GM19452 (cell line): Measurements from ENCODE around the gene ARSA.
"Not testable (repeated sequence)": the region's sequence is repeated elsewhere in the genome, so short reads cannot be mapped to it uniquely, and the experiment has no call there.

Source experiments
- ATAC-seq: cut with Tn5 transposase; IDR thresholded peaks from one replicate; pipeline ENCODE4 v1.9.1; 2021; ENCODE audit not compliant: unreplicated experiment

The ARSA gene

GRCh38 chr22:50656122-50657070 lies 28.4 kb upstream of the ARSA start:
- ATAC-seq = no peak

- not testable (repeated sequence) for ATAC-seq
These were observed 26.7 kb upstream of the ARSA start for GRCh38 chr22:50654664-50655063.

- ATAC-seq = no peak
These were observed 25.3 kb upstream of the ARSA start for GRCh38 chr22:50653256-50653655.

- not testable (repeated sequence) for ATAC-seq
These were observed 15.8 kb upstream of the ARSA start for GRCh38 chr22:50643821-50644101.

- ATAC-seq = not testable (repeated sequence)
These were observed 15.3 kb upstream of the ARSA start for GRCh38 chr22:50643021-50643820.

- ATAC-seq = no peak
These were observed 14.0 kb upstream of the ARSA start for GRCh38 chr22:50641696-50642607.

GRCh38 chr22:50640857-50641647 lies 13.1 kb upstream of the ARSA start:
- ATAC-seq = no peak

GRCh38 chr22:50640296-50640695 lies 12.3 kb upstream of the ARSA start:
- not testable (repeated sequence) for ATAC-seq

- no peak for ATAC-seq
These were observed 7.6 kb upstream of the ARSA start for GRCh38 chr22:50635591-50635990.

GRCh38 chr22:50633771-50634170 lies 5.8 kb upstream of the ARSA start:
- ATAC-seq = no peak

- no peak for ATAC-seq
These were observed 5.1 kb upstream of the ARSA start for GRCh38 chr22:50633086-50633485.

GRCh38 chr22:50630376-50630775 lies 2.4 kb upstream of the ARSA start:
- no peak for ATAC-seq

GRCh38 chr22:50628543-50629134 lies 687 bp upstream of the ARSA start:
- peak; percentile 6 for ATAC-seq

- no peak for ATAC-seq
These were observed 906 bp downstream of the ARSA start for GRCh38 chr22:50626850-50627641.

- ATAC-seq = no peak
These were observed 1.6 kb downstream of the ARSA start for GRCh38 chr22:50626314-50626849.

- no peak for ATAC-seq
These were observed 2.2 kb downstream of the ARSA start for GRCh38 chr22:50625568-50626313.

GRCh38 chr22:50625131-50625567 lies 2.8 kb downstream of the ARSA start:
- ATAC-seq = no peak
